IMR-90 (cell line): ENCODE results near the gene FOSB. TPM values are rescaled to one million over a fixed set of nuclear protein-coding genes. Genes with fewer than 3 reads are reported as not detected.
A peak's percentile ranks its signal among the peaks of the same experiment; 100 is the strongest.

ENCODE experiments used
- ATAC-seq: fragments of 200-7000 bp; cut with Tn5 transposase; 2 replicates; pipeline ENCODE4 v1.9.1; 2020; ENCODE audit warnings: low read depth, mild to moderate bottlenecking, moderate library complexity
- BruUV-seq: library from RNA; stranded (reverse); fragments of 400-500 nt; replicated peaks from 2 replicates; lab custom pipeline; 2021; lab: Mats Ljungman, UMichigan
- CTCF ChIA-PET: fragments of 300-600 bp; formaldehyde crosslinking; extraction: SDS; loops from one replicate; lab custom pipeline; 2021; ENCODE audit warnings: antibody characterized with exemption; lab: Yijun Ruan, JAX
- POLR2A ChIA-PET: fragments of 300-600 bp; sonication (Branson Sonifier 250); formaldehyde crosslinking; loops from one replicate; lab custom pipeline; 2022; ENCODE audit warnings: antibody characterized with exemption; ENCODE audit not compliant: unreplicated experiment; lab: Charles Lee
- DNase-seq: peaks from one replicate; pipeline ENCODE4 v3.0.0; 2013
- H2AFZ ChIP-seq: replicated peaks from 2 replicates; pipeline ENCODE3; 2013; ENCODE audit warnings: low read length, mild to moderate bottlenecking; ENCODE audit not compliant: poor library complexity
- H2AK5ac ChIP-seq: 2 replicates; pipeline ENCODE4 v1.6.1; 2013; ENCODE audit warnings: low read depth, low read length, inconsistent platforms
- H2AK9ac ChIP-seq: replicated peaks from 2 replicates; pipeline ENCODE3; 2013; ENCODE audit warnings: mild to moderate bottlenecking, low read depth, low read length, moderate library complexity; ENCODE audit not compliant: poor library complexity
- H2BK120ac ChIP-seq: 2 replicates; pipeline ENCODE4 v1.6.1; 2013; ENCODE audit warnings: low read depth, low read length, inconsistent platforms
- H2BK15ac ChIP-seq: 3 replicates; pipeline ENCODE4 v1.6.1; 2013; ENCODE audit warnings: low read depth, low read length, inconsistent platforms
- H2BK20ac ChIP-seq: 2 replicates; pipeline ENCODE4 v1.6.1; 2013; ENCODE audit warnings: low read depth, mild to moderate bottlenecking, inconsistent platforms, low read length, moderate library complexity
- H2BK5ac ChIP-seq: 2 replicates; pipeline ENCODE4 v1.6.1; 2013; ENCODE audit warnings: mild to moderate bottlenecking, low read depth, low read length, inconsistent platforms; ENCODE audit not compliant: poor library complexity, severe bottlenecking
- H3K14ac ChIP-seq: replicated peaks from 2 replicates; pipeline ENCODE4 v1.6.1; 2013; ENCODE audit warnings: low read depth, low read length, inconsistent platforms
- H3K18ac ChIP-seq: 2 replicates; pipeline ENCODE4 v1.6.1; 2013; ENCODE audit warnings: low read depth, low read length, control low read depth
- H3K23ac ChIP-seq: 2 replicates; pipeline ENCODE4 v1.6.1; 2013; ENCODE audit warnings: low read depth, low read length, inconsistent platforms
- H3K27ac ChIP-seq: 2 replicates; pipeline ENCODE4 v1.5.1; 2013; ENCODE audit warnings: mild to moderate bottlenecking, control low read depth, low read length; ENCODE audit not compliant: insufficient read depth
- H3K27me3 ChIP-seq: 2 replicates; pipeline ENCODE4 v1.6.1; 2013; ENCODE audit warnings: low read length; ENCODE audit not compliant: control insufficient read depth, insufficient read depth
- H3K36me3 ChIP-seq: 2 replicates; pipeline ENCODE4 v1.6.1; 2013; ENCODE audit warnings: low read length, mixed read lengths; ENCODE audit not compliant: control insufficient read depth, insufficient read depth
- H3K4ac ChIP-seq: 2 replicates; pipeline ENCODE4 v1.6.1; 2013; ENCODE audit warnings: low read depth, low read length, inconsistent platforms
- H3K4me1 ChIP-seq: 2 replicates; pipeline ENCODE4 v1.6.1; 2013; ENCODE audit warnings: low read length, mixed read lengths; ENCODE audit not compliant: control insufficient read depth, insufficient read depth
- H3K4me2 ChIP-seq: 2 replicates; pipeline ENCODE4 v1.6.1; 2013; ENCODE audit warnings: low read depth, mild to moderate bottlenecking, control low read depth, low read length, moderate library complexity
- H3K4me3 ChIP-seq: 2 replicates; pipeline ENCODE4 v1.5.1; 2013; ENCODE audit warnings: low read depth, mild to moderate bottlenecking, control low read depth, low read length, moderate library complexity; ENCODE audit not compliant: insufficient read depth
- H3K56ac ChIP-seq: 2 replicates; pipeline ENCODE4 v1.6.1; 2013; ENCODE audit warnings: low read length, inconsistent platforms; ENCODE audit not compliant: insufficient read depth; ENCODE audit errors: extremely low read depth
- H3K79me1 ChIP-seq, 2 experiments: 2 replicates each; pipeline ENCODE4 v1.6.1; 2013; ENCODE audit warnings: low read length in 2 of 2, inconsistent platforms in 1 of 2, low read depth in 1 of 2
- H3K9ac ChIP-seq: 2 replicates; pipeline ENCODE4 v1.6.1; 2013; ENCODE audit warnings: low read depth, low read length, control low read depth
- H3K9me1 ChIP-seq: 2 replicates; pipeline ENCODE4 v1.6.1; 2013; ENCODE audit warnings: low read length, inconsistent platforms; ENCODE audit not compliant: insufficient read depth
- H3K9me3 ChIP-seq: 2 replicates; pipeline ENCODE4 v1.6.1; 2013; ENCODE audit warnings: low read length; ENCODE audit not compliant: control insufficient read depth, insufficient read depth
- H4K20me1 ChIP-seq: 2 replicates; pipeline ENCODE4 v1.6.1; 2013; ENCODE audit warnings: low read length, inconsistent platforms; ENCODE audit not compliant: insufficient read depth
- H4K5ac ChIP-seq: 2 replicates; pipeline ENCODE4 v1.6.1; 2013; ENCODE audit warnings: mild to moderate bottlenecking, low read depth, low read length, control low read depth
- H4K8ac ChIP-seq, 2 experiments: 2 replicates each; pipeline ENCODE4 v1.6.1; 2013; ENCODE audit warnings: low read depth in 2 of 2, low read length in 2 of 2, control low read depth in 1 of 2, inconsistent platforms in 1 of 2
- H4K91ac ChIP-seq: 2 replicates; pipeline ENCODE4 v1.6.1; 2013; ENCODE audit warnings: low read depth, low read length, inconsistent platforms; ENCODE audit not compliant: insufficient read depth
- CEBPB ChIP-seq: IDR thresholded peaks from 2 replicates; pipeline ENCODE4 v1.6.1; 2012; ENCODE audit warnings: low read depth, low read length, improper control_type of control experiment
- FOS ChIP-seq: fragments of 150-350 bp; IDR thresholded peaks from 2 replicates; pipeline ENCODE4 v1.6.1; 2016; ENCODE audit warnings: low read depth, low read length
- POLR2A ChIP-seq: IDR thresholded peaks from 2 replicates; pipeline ENCODE4 v1.6.1; 2012; ENCODE audit warnings: mild to moderate bottlenecking, low read depth, low read length
- RCOR1 ChIP-seq: IDR thresholded peaks from 2 replicates; pipeline ENCODE4 v1.6.1; 2012; ENCODE audit warnings: mild to moderate bottlenecking, low read length, improper control_type of control experiment; ENCODE audit not compliant: insufficient replicate concordance
- RFX5 ChIP-seq: IDR thresholded peaks from 2 replicates; pipeline ENCODE4 v1.8.0; 2012; ENCODE audit warnings: low read depth, mild to moderate bottlenecking, low read length, moderate library complexity
- WGBS, 2 experiments: methylation state at CpG; one replicate each; pipeline versions ENCODE4 v1.1.5 to v1.1.7; 2013; ENCODE audit warnings: missing lambda C conversion rate in 2 of 2; ENCODE audit not compliant: insufficient read length in 1 of 2; ENCODE audit errors: extremely low coverage in 2 of 2; 5-methylcytosine and 5-hydroxymethylcytosine counted together
- dilution Hi-C: fragments of 300-500 bp; cut with HindIII; formaldehyde crosslinking; loops from one replicate; pipeline ENCODE4 v1.14.3; 2018; ENCODE audit warnings: low sequenced_read_pairs; ENCODE audit not compliant: unreplicated experiment
- in situ Hi-C: fragments of 300-500 bp; cut with MboI; formaldehyde crosslinking; loops from 3 replicates; pipeline ENCODE4 v1.14.3; 2019; ENCODE audit warnings: low sequenced_read_pairs, inconsistent platforms, mixed read lengths
- intact Hi-C: fragments of 100-400 bp; cut with micrococcal nuclease; formaldehyde crosslinking; loops from 2 replicates; pipeline ENCODE4 v1.10.0; 2022
- polyA plus RNA-seq, 3 experiments: library from polyadenylated mRNA; depleted of rRNA; stranded (reverse); fragments of >200 nt; gene quantifications; 2 replicates each; pipeline ENCODE4 v1.2.3, GENCODE V29; 2012; ENCODE audit warnings: low replicate concordance in 1 of 3
- total RNA-seq: library from RNA; depleted of rRNA; stranded (reverse); fragments of >200 nt; gene quantifications from 2 replicates; pipeline ENCODE4 v1.2.3, GENCODE V29; 2012
- TF ChIP-seq, protein P1 (sequence below): fragments of 150-350 bp; IDR thresholded peaks from 2 replicates; pipeline ENCODE4 v1.6.1; 2017; ENCODE audit warnings: mild to moderate bottlenecking, antibody characterized with exemption, low read length, low read depth

The FOSB gene
- total and polyA plus RNA-seq, 2 of the 4 experiments (the other 2 are of a cell fraction), result 11.1 to 15.6 TPM

DNA sequence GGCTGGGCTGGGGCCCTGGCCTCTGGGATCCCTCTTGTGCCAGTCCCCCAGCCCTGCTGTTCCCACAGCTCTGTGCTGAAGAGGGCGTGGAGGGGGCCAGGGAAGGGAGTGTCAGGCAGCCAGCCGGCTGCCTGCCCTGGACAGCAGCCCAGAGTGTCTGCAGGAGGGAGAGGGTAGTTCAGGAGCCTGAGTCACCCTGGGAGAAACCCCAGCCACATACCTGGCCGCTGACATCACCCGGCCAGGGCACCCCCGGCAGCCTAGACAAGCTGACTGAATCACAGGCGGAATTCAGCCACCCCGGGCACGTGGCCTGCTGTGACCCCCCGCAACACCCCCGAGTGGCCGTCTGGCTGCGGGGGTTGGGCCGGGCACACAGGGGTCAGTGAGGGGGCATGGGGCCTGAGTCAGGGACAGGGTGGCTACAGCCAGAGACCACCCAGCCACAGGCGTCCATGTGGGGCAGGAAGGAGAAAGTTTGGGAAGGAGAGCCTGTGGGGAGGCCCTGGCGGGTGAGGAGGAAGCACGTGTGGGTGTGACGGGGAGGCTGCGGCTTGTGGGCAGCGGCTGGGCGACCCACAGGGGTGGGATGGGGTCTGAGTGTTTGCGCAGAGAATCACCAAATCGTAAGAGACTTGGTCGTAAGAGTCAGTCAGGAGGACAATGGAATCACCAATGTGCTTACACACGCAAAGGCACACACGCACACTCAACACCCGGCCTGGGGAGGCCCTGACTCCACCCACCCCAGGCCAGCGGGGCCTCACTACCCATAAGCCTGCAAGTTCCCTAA lies 11.9 kb upstream of the FOSB start (continued):
- TF ChIP-seq, protein P1, sequence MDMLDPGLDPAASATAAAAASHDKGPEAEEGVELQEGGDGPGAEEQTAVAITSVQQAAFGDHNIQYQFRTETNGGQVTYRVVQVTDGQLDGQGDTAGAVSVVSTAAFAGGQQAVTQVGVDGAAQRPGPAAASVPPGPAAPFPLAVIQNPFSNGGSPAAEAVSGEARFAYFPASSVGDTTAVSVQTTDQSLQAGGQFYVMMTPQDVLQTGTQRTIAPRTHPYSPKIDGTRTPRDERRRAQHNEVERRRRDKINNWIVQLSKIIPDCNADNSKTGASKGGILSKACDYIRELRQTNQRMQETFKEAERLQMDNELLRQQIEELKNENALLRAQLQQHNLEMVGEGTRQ, result peak; percentile 90
- no peak; the same call in 1 of the 2 replicates for TF ChIP-seq POLR2A
- TF ChIP-seq RFX5, result no peak

DNA sequence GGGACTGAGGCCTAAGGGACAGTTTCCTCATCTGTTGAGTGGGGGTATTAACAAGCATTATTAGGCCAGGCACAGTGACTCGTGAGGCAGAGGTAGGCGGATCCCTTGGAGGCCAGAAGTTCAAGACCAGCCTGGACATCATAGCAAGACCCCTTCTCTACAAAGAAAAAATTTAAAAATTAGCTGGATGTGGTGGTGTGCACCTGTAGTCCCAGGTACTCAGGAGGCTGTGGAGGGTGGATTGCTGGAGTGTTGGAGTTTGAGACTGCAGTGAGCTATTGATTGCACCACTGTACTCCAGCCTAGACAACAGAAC lies 11.3 kb upstream of the FOSB start:
- Histone ChIP-seq H3K27ac (peak overlapping the region; percentile 66), H3K4me3 (no peak overlapping the region), H2AFZ (peak overlapping the region; percentile 74), H3K14ac (no peak overlapping the region; the same call in 1 of the 2 replicates), H3K36me3 (no peaks in the 10 kb centered on the region), H2BK120ac (peak overlapping the region; percentile 76), H3K9me3 (no peaks in the 10 kb centered on the region), H3K79me1 (peaks cover 0 to 14% of the 10 kb centered on the region in 2 experiments; a peak in 2 of 4 replicates), H3K23ac (0 out of 2 replicates have a peak overlapping the region, but pooled peaks have one; percentile 44), H2AK9ac (peak overlapping the region; percentile 82), H4K8ac (no peak overlapping the region; a peak in 1 of 4 replicates), H3K4ac (peak overlapping the region; percentile 73), H4K91ac (peak overlapping the region; percentile 49; the same call in 1 of the 2 replicates), H2AK5ac (peak overlapping the region; percentile 71; the same call in 1 of the 2 replicates), H4K5ac (no peak overlapping the region), H3K9ac (no peak overlapping the region), H2BK20ac (no peak overlapping the region), H3K18ac (no peak overlapping the region), H2BK15ac (peak overlapping the region; percentile 43; the same call in 1 of the 3 replicates), H3K27me3 (no peaks in the 10 kb centered on the region), H4K20me1 (peaks cover 8% of the 10 kb centered on the region), H3K56ac (no peak overlapping the region), H3K9me1 (peaks cover 10% of the 10 kb centered on the region), H2BK5ac (peak overlapping the region; percentile 71), H3K4me2 (no peak overlapping the region; the same call in 1 of the 2 replicates), H3K4me1 (peaks cover 10% of the 10 kb centered on the region)
- DNase-seq, result no peak
- POLR2A ChIA-PET, result interaction anchor here (0.6 kb wide), 1 partner anchor 34 kb away, joined by 17 read pairs; no protein-coding TSS in a partner anchor
- ATAC-seq, result no peak
- in situ Hi-C loops (no loop called here), dilution Hi-C loops (no loop called here), intact Hi-C loops (no loop called here)
- CTCF ChIA-PET, result interaction anchor here (0.6 kb wide), 1 partner anchor 16 kb away, joined by 3 read pairs; no protein-coding TSS in a partner anchor
- TF ChIP-seq CEBPB (0 out of 2 replicates have a peak, but pooled peaks have one; percentile 7), POLR2A (peak; percentile 68), FOS (no peak), RCOR1 (peak; percentile 45), RFX5 (no peak)
- TF ChIP-seq, protein P1, result no peak
- no TSS peak for BruUV-seq
- no CpG with 5 or more reads among the region's 2 CpGs for WGBS, 2 experiments
